ENCODE results near the gene PCSK4.

PCSK4 gene

DNA sequence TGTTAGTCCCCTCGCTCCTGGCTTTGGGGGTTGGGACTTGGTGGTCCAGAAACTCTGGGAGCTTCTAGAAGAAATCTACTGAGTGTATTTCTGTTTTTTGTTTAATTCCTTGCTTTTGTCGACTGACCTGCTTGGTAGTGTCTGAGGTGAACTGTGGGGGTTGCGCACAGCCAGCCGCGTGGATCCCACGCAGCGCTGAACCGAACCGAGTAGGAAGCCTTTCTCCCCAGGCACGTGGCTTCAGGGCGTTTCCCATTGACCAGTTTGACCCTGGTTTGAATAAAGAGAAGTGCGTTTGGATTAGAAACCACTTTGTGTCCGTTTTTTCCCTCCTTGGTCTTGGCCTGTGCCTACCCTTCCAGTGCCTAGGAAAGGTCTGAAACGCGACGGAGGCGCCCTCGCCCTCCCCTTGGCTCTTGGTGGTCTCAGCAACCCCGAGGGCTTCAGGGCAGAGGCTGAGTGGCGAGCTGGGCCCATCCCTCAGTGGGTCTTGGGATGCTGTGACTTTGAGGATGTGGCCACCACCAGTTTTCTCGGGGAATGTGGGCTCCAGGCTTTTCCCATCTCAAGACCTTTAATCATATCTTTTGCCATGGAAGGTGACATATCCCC is 54.7 kb downstream of the PCSK4 start:
- no peak for DNase-seq

DNA sequence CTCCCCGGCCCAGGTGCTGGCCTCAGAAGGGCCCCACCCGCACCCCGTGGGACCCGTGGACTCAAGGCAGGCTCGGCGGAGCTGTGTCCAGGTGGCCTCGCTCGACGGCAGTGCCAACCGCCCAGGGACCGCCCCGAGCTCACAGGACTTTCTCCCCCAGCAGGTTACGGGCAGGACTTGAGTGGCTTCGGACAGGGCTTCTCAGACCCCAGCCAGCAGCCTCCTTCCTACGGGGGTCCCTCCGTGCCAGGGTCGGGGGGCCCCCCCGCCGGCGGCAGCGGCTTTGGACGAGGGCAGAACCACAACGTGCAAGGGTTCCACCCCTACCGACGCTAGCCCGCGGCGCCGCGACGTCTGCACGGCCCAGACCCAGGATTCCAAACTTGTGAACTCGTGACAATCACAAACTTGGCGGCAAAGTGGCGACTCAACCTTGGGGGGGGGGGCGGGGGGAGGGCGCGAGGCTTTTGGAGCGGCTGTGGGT is 55.5 kb downstream of the PCSK4 start:
- DNase-seq = no peak

- no peak for DNase-seq
These were observed 56.1 kb downstream of the PCSK4 start for GRCh38 chr19:1434040-1434366.

- DNase-seq = no peak
These were observed 56.8 kb downstream of the PCSK4 start for GRCh38 chr19:1433119-1434039.

GRCh38 chr19:1432507-1432887 is 57.7 kb downstream of the PCSK4 start:
- DNase-seq = no peak

GRCh38 chr19:1431759-1432506 is 58.2 kb downstream of the PCSK4 start:
- DNase-seq = no peak

Measured in NCI-H187 (cell line).